Measurements from ENCODE around the gene ARHGAP8.

DNA sequence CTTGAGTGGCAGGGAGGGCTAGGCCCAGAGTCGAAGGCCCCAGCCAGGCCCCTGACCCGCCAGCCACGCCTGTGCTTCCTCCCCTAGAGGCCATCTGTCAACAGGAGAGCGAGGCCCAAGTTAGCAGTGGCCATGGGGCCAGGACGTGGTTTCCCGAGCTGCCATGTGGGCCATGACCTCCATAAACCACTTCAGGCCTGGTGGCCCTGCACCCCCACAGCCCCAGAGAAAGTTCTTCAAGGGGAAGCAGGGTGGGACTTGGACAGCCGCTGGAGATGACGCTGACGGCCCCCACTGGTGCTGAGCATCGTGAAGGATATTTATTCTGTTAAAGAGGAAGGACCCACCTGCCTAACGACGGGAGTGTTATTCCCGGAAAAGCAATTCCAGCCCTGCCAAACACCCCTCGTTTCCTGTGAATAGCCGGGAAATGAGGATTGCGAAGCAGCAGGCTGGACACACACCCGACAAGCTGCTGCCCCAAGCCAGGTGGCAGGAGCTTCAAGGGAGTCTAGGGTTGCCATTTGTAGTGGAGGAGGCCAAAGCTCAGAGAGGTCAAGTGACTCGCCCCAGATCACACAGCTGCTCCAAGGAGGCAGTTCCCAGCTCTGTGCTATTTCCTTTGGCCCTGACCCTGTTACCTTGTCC, 37.5 kb upstream of the ARHGAP8 start:
- TF ChIP-seq, protein P1, sequence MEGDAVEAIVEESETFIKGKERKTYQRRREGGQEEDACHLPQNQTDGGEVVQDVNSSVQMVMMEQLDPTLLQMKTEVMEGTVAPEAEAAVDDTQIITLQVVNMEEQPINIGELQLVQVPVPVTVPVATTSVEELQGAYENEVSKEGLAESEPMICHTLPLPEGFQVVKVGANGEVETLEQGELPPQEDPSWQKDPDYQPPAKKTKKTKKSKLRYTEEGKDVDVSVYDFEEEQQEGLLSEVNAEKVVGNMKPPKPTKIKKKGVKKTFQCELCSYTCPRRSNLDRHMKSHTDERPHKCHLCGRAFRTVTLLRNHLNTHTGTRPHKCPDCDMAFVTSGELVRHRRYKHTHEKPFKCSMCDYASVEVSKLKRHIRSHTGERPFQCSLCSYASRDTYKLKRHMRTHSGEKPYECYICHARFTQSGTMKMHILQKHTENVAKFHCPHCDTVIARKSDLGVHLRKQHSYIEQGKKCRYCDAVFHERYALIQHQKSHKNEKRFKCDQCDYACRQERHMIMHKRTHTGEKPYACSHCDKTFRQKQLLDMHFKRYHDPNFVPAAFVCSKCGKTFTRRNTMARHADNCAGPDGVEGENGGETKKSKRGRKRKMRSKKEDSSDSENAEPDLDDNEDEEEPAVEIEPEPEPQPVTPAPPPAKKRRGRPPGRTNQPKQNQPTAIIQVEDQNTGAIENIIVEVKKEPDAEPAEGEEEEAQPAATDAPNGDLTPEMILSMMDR (conservative IDR thresholded peaks at IDR 0.05; ENCODE audit: low read length) = no peak
- no peak for TF ChIP-seq EZH2phosphoT487 (IDR thresholded peaks at IDR 0.05; ENCODE audit: borderline replicate concordance, low read depth, low read length)
